ENCODE measurements around the gene RASA3. TPM values are rescaled to one million over a fixed set of nuclear protein-coding genes. Genes with fewer than 3 reads are reported as not detected.
"Not testable (repeated sequence)": the region's sequence is repeated elsewhere in the genome, so short reads cannot be mapped to it uniquely, and the experiment has no call there.

RASA3 gene
- total RNA-seq, 2 donors from 2014 or later = 4.4 to 7.2 TPM

GRCh38 chr13:113992276-113993005 is 140.0 kb downstream of the RASA3 start:
- H3K9ac ChIP-seq (ENCODE audit: low read depth in 2 of 2, low read length in 2 of 2) = no peak overlapping the region
- no peak for DNase-seq
- H3K27ac ChIP-seq = no peak overlapping the region
- no peaks in the 10 kb centered on the region for H3K4me1 ChIP-seq
- intact Hi-C loops (cut with DNase I) = no loop called here
- TF ChIP-seq, protein P1, sequence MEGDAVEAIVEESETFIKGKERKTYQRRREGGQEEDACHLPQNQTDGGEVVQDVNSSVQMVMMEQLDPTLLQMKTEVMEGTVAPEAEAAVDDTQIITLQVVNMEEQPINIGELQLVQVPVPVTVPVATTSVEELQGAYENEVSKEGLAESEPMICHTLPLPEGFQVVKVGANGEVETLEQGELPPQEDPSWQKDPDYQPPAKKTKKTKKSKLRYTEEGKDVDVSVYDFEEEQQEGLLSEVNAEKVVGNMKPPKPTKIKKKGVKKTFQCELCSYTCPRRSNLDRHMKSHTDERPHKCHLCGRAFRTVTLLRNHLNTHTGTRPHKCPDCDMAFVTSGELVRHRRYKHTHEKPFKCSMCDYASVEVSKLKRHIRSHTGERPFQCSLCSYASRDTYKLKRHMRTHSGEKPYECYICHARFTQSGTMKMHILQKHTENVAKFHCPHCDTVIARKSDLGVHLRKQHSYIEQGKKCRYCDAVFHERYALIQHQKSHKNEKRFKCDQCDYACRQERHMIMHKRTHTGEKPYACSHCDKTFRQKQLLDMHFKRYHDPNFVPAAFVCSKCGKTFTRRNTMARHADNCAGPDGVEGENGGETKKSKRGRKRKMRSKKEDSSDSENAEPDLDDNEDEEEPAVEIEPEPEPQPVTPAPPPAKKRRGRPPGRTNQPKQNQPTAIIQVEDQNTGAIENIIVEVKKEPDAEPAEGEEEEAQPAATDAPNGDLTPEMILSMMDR (IDR thresholded peaks at IDR 0.05) = no peak
- H3K9me3 ChIP-seq = no peaks in the 10 kb centered on the region
- H3K4me3 ChIP-seq = no peak overlapping the region
- no peaks in the 10 kb centered on the region for H3K36me3 ChIP-seq
- H3K27me3 ChIP-seq = no peaks in the 10 kb centered on the region

- no peak for DNase-seq
- Histone ChIP-seq H3K4me1 (no peaks in the 10 kb centered on the region), H3K9ac (ENCODE audit: low read depth in 2 of 2, low read length in 2 of 2) (no peak overlapping the region), H3K36me3 (no peaks in the 10 kb centered on the region), H3K9me3 (no peaks in the 10 kb centered on the region), H3K27ac (no peak overlapping the region), H3K27me3 (no peaks in the 10 kb centered on the region), H3K4me3 (no peak overlapping the region)
- TF ChIP-seq, protein P1 (IDR thresholded peaks at IDR 0.05) = no peak
- intact Hi-C loops (cut with DNase I) = no loop called here
Measured at GRCh38 chr13:113991676-113992179, 140.7 kb downstream of the RASA3 start.

DNA sequence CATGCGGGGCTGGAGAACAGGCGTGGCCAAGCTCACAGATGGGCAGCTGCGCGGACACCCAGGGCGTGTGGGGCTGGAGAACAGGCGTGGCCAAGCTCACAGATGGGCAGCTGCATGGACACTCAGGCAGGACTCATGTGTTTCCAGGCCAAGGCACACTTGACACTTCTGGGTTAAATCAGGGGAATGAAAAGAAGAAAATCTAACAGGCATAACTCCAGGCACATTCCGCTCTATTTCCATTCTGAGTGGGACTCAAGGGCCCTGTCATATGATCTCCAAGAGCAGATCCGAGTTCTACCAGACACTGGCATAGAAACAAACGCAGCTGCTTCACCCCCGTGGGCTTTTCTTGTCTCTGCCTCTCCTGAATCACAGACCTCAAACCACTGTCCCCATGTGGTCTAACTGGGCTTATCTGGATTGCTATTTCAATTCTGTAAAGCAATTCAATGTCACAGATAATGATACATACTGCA is 141.2 kb downstream of the RASA3 start:
- no peak overlapping the region for H3K27ac ChIP-seq
- intact Hi-C loops (cut with DNase I) = no loop called here
- no peak overlapping the region for H3K4me3 ChIP-seq
- no peaks in the 10 kb centered on the region for H3K27me3 ChIP-seq
- TF ChIP-seq, protein P1 (IDR thresholded peaks at IDR 0.05) = no peak
- no peak for DNase-seq
- no peaks in the 10 kb centered on the region for H3K36me3 ChIP-seq
- no peaks in the 10 kb centered on the region for H3K9me3 ChIP-seq
- H3K4me1 ChIP-seq = no peaks in the 10 kb centered on the region
- no peak overlapping the region for H3K9ac ChIP-seq (ENCODE audit: low read depth in 2 of 2, low read length in 2 of 2)

- DNase-seq = no peak
Measured at GRCh38 chr13:113990321-113990837, 142.0 kb downstream of the RASA3 start.

DNA sequence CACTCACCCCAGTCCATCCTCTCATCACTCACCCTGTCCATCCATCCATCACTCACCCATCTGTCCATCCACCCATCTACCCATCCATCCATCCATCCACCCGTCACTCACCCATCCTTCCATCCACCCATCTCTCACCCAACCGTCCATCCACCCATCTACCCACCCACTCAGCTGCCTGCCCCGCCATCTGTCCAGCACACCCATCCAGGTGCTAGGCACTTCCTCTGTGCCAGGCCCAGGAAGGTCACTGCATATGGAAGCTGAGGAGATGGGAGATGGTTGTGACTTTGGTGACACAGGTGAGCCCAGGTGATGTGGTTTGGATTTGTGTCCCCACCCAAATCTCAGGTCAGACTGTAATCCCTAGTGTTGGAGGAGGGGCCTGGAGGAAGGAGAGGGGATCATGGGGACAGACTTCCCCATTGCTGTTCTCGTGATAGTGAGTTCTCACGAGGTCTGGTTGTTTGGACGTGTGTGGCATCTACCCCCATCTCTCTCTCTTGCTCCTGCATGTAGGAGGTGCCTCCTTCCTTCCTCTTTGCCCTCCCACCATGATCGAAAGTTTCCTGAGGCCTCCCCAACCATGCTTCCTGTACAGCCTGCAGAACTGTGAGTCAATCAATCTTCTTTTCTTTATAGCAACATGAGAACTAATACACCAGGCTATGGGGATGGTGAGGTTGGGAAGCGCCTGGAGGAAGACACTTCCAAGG is 142.7 kb downstream of the RASA3 start:
- Histone ChIP-seq H3K27ac (no peak overlapping the region), H3K4me3 (no peak overlapping the region), H3K9ac (ENCODE audit: low read depth in 2 of 2, low read length in 2 of 2) (no peak overlapping the region), H3K27me3 (no peaks in the 10 kb centered on the region), H3K9me3 (no peaks in the 10 kb centered on the region), H3K4me1 (no peaks in the 10 kb centered on the region), H3K36me3 (no peaks in the 10 kb centered on the region)
- intact Hi-C loops (cut with DNase I) = no loop called here
- TF ChIP-seq, protein P1 (IDR thresholded peaks at IDR 0.05) = no peak
- DNase-seq = no peak

More at GRCh38 chr13:113990321-113990837, 142.0 kb downstream of the RASA3 start:
- H3K27ac ChIP-seq = no peak overlapping the region
- intact Hi-C loops (cut with DNase I) = no loop called here
- H3K4me3 ChIP-seq = no peak overlapping the region
- no peaks in the 10 kb centered on the region for H3K36me3 ChIP-seq
- no peaks in the 10 kb centered on the region for H3K27me3 ChIP-seq
- H3K9ac ChIP-seq (ENCODE audit: low read depth in 2 of 2, low read length in 2 of 2) = no peak overlapping the region
- H3K4me1 ChIP-seq = no peaks in the 10 kb centered on the region
- no peaks in the 10 kb centered on the region for H3K9me3 ChIP-seq
- TF ChIP-seq, protein P1 (IDR thresholded peaks at IDR 0.05) = no peak

GRCh38 chr13:113988859-113989258 is 143.6 kb downstream of the RASA3 start:
- H3K4me3 ChIP-seq; H3K9ac ChIP-seq (ENCODE audit: low read depth in 2 of 2, low read length in 2 of 2); H3K36me3 ChIP-seq; H3K9me3 ChIP-seq; H3K27me3 ChIP-seq; DNase-seq; H3K27ac ChIP-seq; intact Hi-C loops (cut with DNase I); H3K4me1 ChIP-seq: not testable (repeated sequence)

Data from colonic mucosa (tissue), 4 donors.